Rectal smooth muscle tissue (tissue), 1 donor: Measurements from ENCODE around the gene SLC39A10.

Experiments
- H3K27ac ChIP-seq: one replicate; pipeline ENCODE4 v1.7.0; 2013; ENCODE audit warnings: low read depth, low read length, inconsistent platforms
- H3K27me3 ChIP-seq: one replicate; pipeline ENCODE4 v1.7.0; 2013; ENCODE audit warnings: low read length; ENCODE audit not compliant: control insufficient read depth, insufficient read depth
- H3K36me3 ChIP-seq: one replicate; pipeline ENCODE4 v1.7.0; 2013; ENCODE audit warnings: low read length; ENCODE audit not compliant: control insufficient read depth, insufficient read depth
- H3K4me1 ChIP-seq: one replicate; pipeline ENCODE4 v1.7.0; 2013; ENCODE audit warnings: low read length; ENCODE audit not compliant: control insufficient read depth, insufficient read depth
- H3K4me3 ChIP-seq: one replicate; pipeline ENCODE4 v1.7.0; 2013; ENCODE audit warnings: low read length
- H3K9ac ChIP-seq: one replicate; pipeline ENCODE4 v1.7.0; 2013; ENCODE audit warnings: low read length

SLC39A10 gene

DNA sequence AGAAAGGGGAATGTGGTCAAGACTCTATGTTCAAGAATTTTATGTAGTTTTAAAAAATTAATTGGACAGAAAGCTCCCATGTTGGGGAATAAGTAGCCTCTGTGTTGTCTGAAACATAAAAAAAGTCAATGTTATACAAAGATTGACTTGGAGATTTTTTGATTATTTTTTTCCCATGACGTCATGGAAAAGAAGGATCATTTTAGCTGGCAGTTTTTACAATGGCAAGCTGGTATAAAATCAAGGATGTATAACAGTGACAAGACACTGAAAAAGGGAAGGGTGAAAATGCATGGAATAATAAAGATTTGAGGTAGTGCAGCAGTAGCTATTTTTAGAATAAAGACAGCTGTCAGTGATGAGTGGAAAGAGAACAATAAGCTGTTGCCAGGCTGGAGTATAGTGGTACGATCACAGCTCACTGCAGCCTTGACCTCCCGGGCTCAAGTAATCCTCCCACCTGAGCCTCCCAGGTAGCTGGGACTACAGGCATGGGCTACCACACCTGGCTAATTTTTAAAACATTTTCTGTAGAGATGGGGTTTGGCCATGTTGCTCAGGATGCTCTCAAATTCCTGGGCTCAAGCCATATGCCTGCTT, 9.2 kb downstream of the SLC39A10 start:
- Histone ChIP-seq H3K4me3 (no peak overlapping the region), H3K4me1 (no peaks in the 10 kb centered on the region), H3K27me3 (no peaks in the 10 kb centered on the region), H3K9ac (no peak overlapping the region), H3K36me3 (no peaks in the 10 kb centered on the region), H3K27ac (no peak overlapping the region)

DNA sequence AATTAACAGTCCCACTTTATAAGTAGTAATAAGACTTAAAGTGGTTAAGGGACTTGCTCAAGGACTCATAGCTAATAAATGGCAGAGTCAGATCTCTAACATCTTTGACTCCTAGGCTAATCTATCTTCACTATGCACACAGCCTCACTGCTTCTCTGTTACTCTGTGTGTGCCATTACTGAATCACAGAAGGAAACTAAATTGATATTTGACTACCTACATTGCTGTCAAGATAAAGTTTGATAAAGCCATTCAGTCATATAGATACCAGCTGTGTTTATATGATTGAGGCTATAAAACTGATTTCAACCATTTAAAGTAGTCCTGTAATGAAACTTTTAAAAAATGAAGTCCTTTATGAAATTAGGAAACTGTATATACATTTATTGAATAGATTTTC, 10.9 kb downstream of the SLC39A10 start:
- Histone ChIP-seq H3K4me1 (no peaks in the 10 kb centered on the region), H3K27me3 (no peaks in the 10 kb centered on the region), H3K9ac (no peak overlapping the region), H3K36me3 (no peaks in the 10 kb centered on the region), H3K4me3 (no peak overlapping the region), H3K27ac (no peak overlapping the region)

DNA sequence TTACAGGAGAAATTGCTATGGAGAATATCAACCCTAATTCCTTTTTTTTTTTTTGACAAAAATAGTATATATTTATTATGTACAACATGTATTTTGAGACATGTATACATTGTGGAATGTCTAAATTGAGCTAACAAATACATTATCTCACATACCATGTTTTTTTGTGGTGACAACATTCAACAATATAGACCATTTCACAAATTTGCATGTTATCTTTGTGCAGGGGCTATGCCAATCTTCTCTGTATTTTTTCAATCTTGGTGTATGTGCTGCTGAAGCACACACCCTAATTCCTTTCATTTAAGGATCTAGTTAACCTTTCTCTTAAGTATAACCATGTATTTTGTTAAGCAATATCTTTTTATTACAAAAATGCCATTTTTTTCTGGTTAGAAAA, 13.2 kb downstream of the SLC39A10 start:
- Histone ChIP-seq H3K4me3 (no peak overlapping the region), H3K4me1 (no peaks in the 10 kb centered on the region), H3K36me3 (no peaks in the 10 kb centered on the region), H3K27ac (no peak overlapping the region), H3K9ac (no peak overlapping the region), H3K27me3 (no peaks in the 10 kb centered on the region)

DNA sequence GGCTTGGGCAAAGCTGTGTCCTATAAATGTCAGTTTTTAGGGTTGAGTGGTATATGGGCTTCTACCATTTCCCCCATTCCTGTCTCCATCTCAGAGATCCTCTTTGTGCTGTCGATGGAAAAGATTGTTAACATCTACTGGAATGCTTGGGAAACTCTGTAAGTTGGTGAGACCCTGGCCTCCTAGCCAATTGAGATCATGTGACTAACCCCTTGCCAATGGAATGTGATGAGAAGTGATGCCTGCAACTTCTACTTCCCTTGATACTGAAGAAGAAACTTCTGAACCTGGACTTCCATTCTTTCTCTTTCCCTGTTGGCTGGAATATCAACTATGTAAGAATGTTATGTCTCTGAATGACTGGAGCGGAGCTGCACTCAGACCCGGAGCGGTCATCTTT, 14.5 kb downstream of the SLC39A10 start:
- Histone ChIP-seq H3K27me3 (no peaks in the 10 kb centered on the region), H3K27ac (no peak overlapping the region), H3K36me3 (no peaks in the 10 kb centered on the region), H3K4me3 (no peak overlapping the region), H3K4me1 (no peaks in the 10 kb centered on the region), H3K9ac (no peak overlapping the region)

DNA sequence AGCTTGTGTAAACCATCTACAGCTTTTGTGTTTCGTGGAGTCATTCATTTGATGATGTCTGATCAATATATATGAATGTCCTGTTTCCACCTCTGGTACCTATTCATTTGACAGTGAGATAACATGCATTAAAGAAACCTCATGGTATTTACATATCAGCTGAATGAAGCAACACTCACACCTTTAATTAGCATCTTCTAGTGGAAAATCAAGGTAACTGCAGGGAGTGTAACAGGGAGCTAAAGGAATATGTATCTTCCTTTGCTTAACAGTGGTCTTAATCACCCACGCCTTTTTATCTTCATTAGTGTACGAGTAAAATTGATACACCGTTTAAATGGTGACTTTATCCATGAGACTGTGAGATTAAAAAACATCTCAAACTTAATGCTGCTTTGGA, 15.6 kb downstream of the SLC39A10 start:
- Histone ChIP-seq H3K4me3 (no peak overlapping the region), H3K9ac (no peak overlapping the region), H3K27me3 (no peaks in the 10 kb centered on the region), H3K36me3 (no peaks in the 10 kb centered on the region), H3K27ac (no peak overlapping the region), H3K4me1 (no peaks in the 10 kb centered on the region)

DNA sequence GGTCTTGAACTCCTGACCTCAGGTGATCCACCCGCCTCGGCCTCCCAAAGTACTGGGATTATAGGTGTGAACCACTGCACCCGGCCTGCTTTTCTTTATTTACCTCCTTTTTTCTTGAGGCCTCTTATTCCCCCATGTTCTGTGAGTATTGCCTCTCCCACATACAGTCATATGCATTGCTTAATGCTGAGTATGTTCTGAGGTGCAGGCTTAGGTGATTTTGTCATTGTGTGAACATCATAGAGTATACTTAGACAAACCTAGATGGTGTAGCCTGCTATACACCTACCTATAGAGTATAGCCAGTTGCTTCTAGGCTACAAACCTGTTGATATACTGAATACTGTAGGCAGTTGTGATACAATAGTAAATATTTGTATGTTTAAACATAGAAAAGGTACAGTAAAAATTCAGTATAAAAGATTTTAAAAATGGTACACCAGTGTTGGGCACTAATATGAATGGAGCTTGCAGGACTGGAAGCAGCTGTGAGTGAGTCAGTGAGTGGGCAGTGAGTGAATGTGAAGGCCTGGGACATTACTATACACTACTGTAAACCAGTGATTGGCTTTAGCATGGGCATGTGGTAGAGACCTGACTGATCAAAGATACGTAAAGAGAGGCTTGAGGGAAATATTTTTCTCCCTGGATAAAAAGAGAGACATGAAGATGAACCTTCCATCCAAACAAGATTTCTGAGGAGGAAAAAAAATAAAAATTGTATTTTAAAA, 17.6 kb downstream of the SLC39A10 start:
- H3K27ac ChIP-seq, result no peak overlapping the region
- H3K36me3 ChIP-seq, result no peaks in the 10 kb centered on the region
- H3K4me3 ChIP-seq, result no peak overlapping the region
- no peaks in the 10 kb centered on the region for H3K27me3 ChIP-seq
- no peaks in the 10 kb centered on the region for H3K4me1 ChIP-seq
- no peak overlapping the region for H3K9ac ChIP-seq

DNA sequence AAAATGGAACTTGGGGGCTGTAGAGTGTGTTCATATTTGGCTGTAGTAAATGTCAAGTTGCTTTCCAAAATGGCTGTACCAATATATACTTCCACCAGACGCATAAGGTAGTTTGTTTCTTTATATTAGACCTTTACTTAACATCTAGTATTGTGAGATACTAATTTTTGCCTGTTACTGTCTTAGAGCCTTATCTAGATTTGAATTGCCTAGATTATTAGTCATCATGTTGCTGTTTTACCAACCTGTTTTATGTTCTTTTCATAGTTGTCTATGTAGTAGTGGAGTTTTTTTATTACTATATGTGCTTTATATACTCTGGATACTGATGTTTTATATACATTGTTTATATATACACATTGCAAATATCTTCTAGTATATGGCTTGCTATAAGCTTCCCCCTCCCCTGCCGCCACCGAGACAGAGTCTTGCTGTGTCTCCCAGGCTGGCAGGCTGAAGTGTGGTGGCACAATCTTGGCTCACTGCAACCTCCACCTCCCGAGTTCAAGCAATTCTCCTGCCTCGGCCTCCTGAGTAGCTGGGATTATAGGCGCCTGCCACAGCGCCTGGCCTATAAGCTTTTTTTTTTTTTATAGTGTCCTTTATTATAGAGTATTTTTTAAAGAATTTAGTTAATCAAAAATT, 18.9 kb downstream of the SLC39A10 start:
- Histone ChIP-seq H3K27me3 (no peaks in the 10 kb centered on the region), H3K27ac (no peak overlapping the region), H3K4me1 (no peaks in the 10 kb centered on the region), H3K36me3 (no peaks in the 10 kb centered on the region), H3K9ac (no peak overlapping the region), H3K4me3 (no peak overlapping the region)

DNA sequence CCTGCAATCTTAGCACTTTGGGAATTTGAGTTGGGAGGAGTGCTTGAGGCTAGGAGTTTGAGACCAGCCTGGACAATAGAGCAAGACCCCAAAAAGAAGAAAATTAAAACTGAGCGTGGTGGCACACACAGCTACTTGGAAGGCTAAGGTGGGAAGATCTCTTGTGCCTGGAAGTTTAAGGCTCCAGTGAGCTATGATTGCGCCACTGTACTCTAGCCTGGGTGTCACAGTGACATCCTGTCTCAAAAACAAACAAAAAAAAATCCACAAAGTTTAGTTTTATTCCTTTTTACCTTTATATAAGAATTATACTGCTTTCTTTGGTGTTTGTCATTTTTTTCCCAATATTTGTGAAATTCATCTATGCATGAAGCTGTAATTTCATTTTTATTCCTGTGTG, 20.3 kb downstream of the SLC39A10 start:
- Histone ChIP-seq H3K9ac (no peak overlapping the region), H3K36me3 (no peaks in the 10 kb centered on the region), H3K4me1 (no peaks in the 10 kb centered on the region), H3K27me3 (no peaks in the 10 kb centered on the region), H3K4me3 (no peak overlapping the region), H3K27ac (no peak overlapping the region)

DNA sequence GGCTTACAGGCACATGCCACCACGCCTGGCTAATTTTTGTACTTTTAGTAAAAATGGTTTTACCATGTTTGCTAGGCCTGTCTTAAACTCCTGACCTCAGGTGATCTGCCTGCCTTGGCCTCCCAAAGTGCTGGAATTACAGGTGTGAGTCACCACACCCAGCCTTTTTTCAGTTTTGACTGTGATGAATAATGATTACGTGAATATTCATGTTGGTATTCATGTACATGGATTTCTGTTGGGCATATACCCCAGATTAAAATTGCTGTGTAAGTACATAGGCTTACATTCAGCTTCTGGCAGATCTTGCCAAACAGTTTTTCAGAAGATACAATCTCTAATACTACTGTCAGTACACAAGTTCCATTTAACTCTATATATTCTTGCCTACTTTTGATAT, 20.9 kb downstream of the SLC39A10 start:
- Histone ChIP-seq H3K27me3 (no peaks in the 10 kb centered on the region), H3K4me3 (no peak overlapping the region), H3K4me1 (no peaks in the 10 kb centered on the region), H3K9ac (no peak overlapping the region), H3K36me3 (no peaks in the 10 kb centered on the region), H3K27ac (no peak overlapping the region)

DNA sequence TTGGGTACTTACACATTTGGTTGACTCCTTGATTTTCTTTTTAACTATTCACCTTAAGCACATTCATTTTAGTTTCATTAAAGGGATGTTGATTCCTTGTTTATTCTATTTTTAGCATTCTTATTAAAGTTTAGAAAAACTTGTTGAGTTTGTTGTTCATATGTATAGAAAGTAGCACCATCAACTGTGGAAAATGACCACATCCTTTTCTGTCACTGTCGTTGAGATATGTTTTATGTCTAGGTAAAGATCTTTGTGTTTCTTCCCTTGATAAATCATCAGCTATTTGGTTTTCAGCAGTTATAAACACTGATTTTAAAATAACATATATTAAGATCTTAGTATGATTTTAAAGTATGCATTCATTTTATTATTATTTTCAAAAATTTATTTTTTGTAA, 25.1 kb downstream of the SLC39A10 start:
- Histone ChIP-seq H3K4me1 (no peaks in the 10 kb centered on the region), H3K36me3 (no peaks in the 10 kb centered on the region), H3K27me3 (no peaks in the 10 kb centered on the region)

DNA sequence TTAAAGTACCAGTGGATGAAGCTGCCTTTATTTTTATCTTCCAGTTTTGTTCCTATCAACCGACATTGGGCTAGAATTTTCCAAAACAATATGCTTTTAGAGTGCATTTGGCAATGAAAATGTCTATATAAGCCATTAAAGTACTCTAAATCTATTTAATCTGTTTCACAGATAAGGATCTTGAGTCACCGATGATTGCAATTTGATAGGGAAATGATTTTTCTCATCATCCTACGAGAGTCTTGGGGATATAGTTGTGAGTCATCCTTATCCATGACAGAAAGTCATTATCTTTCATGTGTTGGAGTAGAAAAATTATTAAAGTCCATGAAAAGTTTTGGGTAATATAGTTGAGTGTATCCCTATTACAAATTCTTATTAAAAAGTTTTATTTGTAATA, 26.1 kb downstream of the SLC39A10 start:
- Histone ChIP-seq H3K4me1 (no peaks in the 10 kb centered on the region), H3K27me3 (no peaks in the 10 kb centered on the region), H3K36me3 (no peaks in the 10 kb centered on the region), H3K4me3 (no peak overlapping the region), H3K27ac (no peak overlapping the region), H3K9ac (no peak overlapping the region)

More for the DNA sequence above, 25.1 kb downstream of the SLC39A10 start:
- H3K4me3 ChIP-seq, result no peak overlapping the region
- no peak overlapping the region for H3K27ac ChIP-seq
- no peak overlapping the region for H3K9ac ChIP-seq

DNA sequence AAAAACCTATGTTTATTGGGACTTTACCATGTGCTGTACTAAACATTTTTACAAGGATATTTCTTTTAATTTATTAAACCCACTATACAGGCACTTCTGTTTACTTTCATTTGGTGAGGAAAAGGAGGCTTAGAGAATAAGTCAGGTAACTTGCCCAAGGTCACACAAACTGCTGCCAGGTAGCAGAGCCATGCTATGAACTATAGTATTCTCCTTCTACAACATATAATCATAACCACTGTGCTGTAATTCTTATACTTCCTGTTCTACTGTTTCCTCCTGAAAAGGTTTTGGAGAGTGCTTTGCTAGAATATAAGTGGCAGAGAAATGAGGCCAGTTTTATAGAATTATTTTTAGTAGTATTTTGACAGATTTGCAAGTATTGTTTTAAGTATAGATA, 29.5 kb downstream of the SLC39A10 start:
- no peak overlapping the region for H3K4me3 ChIP-seq
- no peaks in the 10 kb centered on the region for H3K4me1 ChIP-seq
- H3K36me3 ChIP-seq, result no peaks in the 10 kb centered on the region
- H3K27ac ChIP-seq, result no peak overlapping the region
- H3K27me3 ChIP-seq, result no peaks in the 10 kb centered on the region
- H3K9ac ChIP-seq, result no peak overlapping the region
